ENCODE data around the gene IQGAP3. TPM values are rescaled to one million over a fixed set of nuclear protein-coding genes. Genes with fewer than 3 reads are reported as not detected.

IQGAP3 gene
- total and polyA plus RNA-seq, 7 donors, result 0.01 to 0.24 (median 0.08) TPM

- Histone ChIP-seq H3K4me3 (peak overlapping the region; percentile 98), H3K4me1 (peaks cover 44% of the 10 kb centered on the region), H3K27ac (peak overlapping the region; percentile 99)
Observed at GRCh38 chr1:156509424-156510034, 62.8 kb downstream of the IQGAP3 start.

GRCh38 chr1:156508955-156509234 is 63.5 kb downstream of the IQGAP3 start:
- Histone ChIP-seq H3K9me3 (no peaks in the 10 kb centered on the region), H3K27ac (peak overlapping the region; percentile 99), H3K4me1 (peaks cover 50% of the 10 kb centered on the region), H3K27me3 (ENCODE audit: insufficient read depth in 3 of 3, low read length in 2 of 3) (no peaks in the 10 kb centered on the region), H3K36me3 (ENCODE audit: insufficient read depth in 1 of 2, low read depth in 1 of 2) (peaks cover 0 to 5% of the 10 kb centered on the region in 2 donors), H3K4me3 (peak overlapping the region; percentile 98)
- intact Hi-C loops (cut with DNase I), result loop anchor here in 1 of 2 donors (10.0 kb wide), 1 partner anchor 384 kb away; no protein-coding TSS in a partner anchor
- peak in 1 of 2 donors; percentile 87 for DNase-seq
- ATAC-seq, result peak in 3 of 4 donors; percentile 7 to 41 (median 32)
- TF ChIP-seq CTCF (IDR thresholded peaks at IDR 0.05), result no peak
- WGBS, 3 donors, result 25 to 46% (median 36%) methylated on average over 2 of the region's 2 CpGs

More at GRCh38 chr1:156509424-156510034, 62.8 kb downstream of the IQGAP3 start:
- Histone ChIP-seq H3K27me3 (ENCODE audit: insufficient read depth in 3 of 3, low read length in 2 of 3) (no peaks in the 10 kb centered on the region), H3K36me3 (ENCODE audit: insufficient read depth in 1 of 2, low read depth in 1 of 2) (peaks cover 0 to 5% of the 10 kb centered on the region in 2 donors), H3K9me3 (no peaks in the 10 kb centered on the region)
- no peak for TF ChIP-seq CTCF (IDR thresholded peaks at IDR 0.05)
- DNase-seq (peak in 1 of 2 donors; percentile 59), ATAC-seq (no peak)
- WGBS, 3 donors, result 46 to 83% (median 62%) methylated on average over 9 of the region's 9 CpGs
- intact Hi-C loops (cut with DNase I), result loop anchor here (5.0 to 10.0 kb wide), 2 partner anchors 88 to 385 kb away; no protein-coding TSS in a partner anchor

- H3K27ac ChIP-seq, result peak overlapping the region; percentile 99
- H3K4me3 ChIP-seq, result peak overlapping the region; percentile 98
- intact Hi-C loops (cut with DNase I), result loop anchor here in 1 of 2 donors (10.0 kb wide), 1 partner anchor 384 kb away; no protein-coding TSS in a partner anchor
- ATAC-seq (peak; percentile 28 to 60 (median 54)), DNase-seq (peak; percentile 90 to 94)
- peaks cover 55% of the 10 kb centered on the region for H3K4me1 ChIP-seq
- TF ChIP-seq CTCF (IDR thresholded peaks at IDR 0.05), result no peak
- 13 to 26% (median 21%) methylated on average over 7 of the region's 7 CpGs for WGBS, 3 donors
- H3K9me3 ChIP-seq, result no peaks in the 10 kb centered on the region
- peaks cover 0 to 5% of the 10 kb centered on the region in 2 donors for H3K36me3 ChIP-seq (ENCODE audit: insufficient read depth in 1 of 2, low read depth in 1 of 2)
- no peaks in the 10 kb centered on the region for H3K27me3 ChIP-seq (ENCODE audit: insufficient read depth in 3 of 3, low read length in 2 of 3)
Observed at GRCh38 chr1:156508205-156508954, 64.0 kb downstream of the IQGAP3 start.

GRCh38 chr1:156506450-156506849 is 65.9 kb downstream of the IQGAP3 start:
- Histone ChIP-seq H3K4me1 (peaks cover 62% of the 10 kb centered on the region), H3K36me3 (ENCODE audit: insufficient read depth in 1 of 2, low read depth in 1 of 2) (no peaks in the 10 kb centered on the region), H3K27me3 (ENCODE audit: insufficient read depth in 3 of 3, low read length in 2 of 3) (no peaks in the 10 kb centered on the region), H3K27ac (peak overlapping the region; percentile 99), H3K4me3 (peak overlapping the region; percentile 98), H3K9me3 (no peaks in the 10 kb centered on the region)
- intact Hi-C loops (cut with DNase I), result loop anchor here in 1 of 2 donors (10.0 kb wide), 1 partner anchor 382 kb away; no protein-coding TSS in a partner anchor
- WGBS, 3 donors, result 76 to 84% (median 78%) methylated on average over 2 of the region's 2 CpGs
- no peak for DNase-seq
- ATAC-seq, result no peak
- no peak for TF ChIP-seq CTCF (IDR thresholded peaks at IDR 0.05)

All from psoas muscle (tissue), 8 donors.